Left ventricle myocardium inferior (tissue), 1 donor: ENCODE results near the gene EPB41L4A. TPM values are rescaled to one million over a fixed set of nuclear protein-coding genes. Genes with fewer than 3 reads are reported as not detected.
"Not testable (repeated sequence)": the region's sequence is repeated elsewhere in the genome, so short reads cannot be mapped to it uniquely, and the experiment has no call there.

Experiments used
- DNase-seq: peaks from one replicate; pipeline ENCODE4 v3.0.0-alpha.2; 2020
- H3K27ac ChIP-seq: fragments of 200-600 bp; replicated peaks from 2 replicates; pipeline ENCODE4 v1.8.0; 2021
- H3K27me3 ChIP-seq: fragments of 200-600 bp; 2 replicates; pipeline ENCODE4 v1.8.0; 2021; ENCODE audit warnings: low read depth
- H3K36me3 ChIP-seq: fragments of 200-600 bp; 2 replicates; pipeline ENCODE4 v1.8.0; 2021
- H3K4me1 ChIP-seq: fragments of 200-600 bp; 2 replicates; pipeline ENCODE4 v1.8.0; 2021
- H3K4me3 ChIP-seq: fragments of 200-600 bp; 2 replicates; pipeline ENCODE4 v1.8.0; 2021; ENCODE audit warnings: mild to moderate bottlenecking, moderate library complexity
- H3K9me3 ChIP-seq: fragments of 200-600 bp; replicated peaks from 2 replicates; pipeline ENCODE4 v1.8.0; 2021
- intact Hi-C: fragments of 100-400 bp; cut with micrococcal nuclease; formaldehyde crosslinking; loops from one replicate; pipeline ENCODE4 v1.11.0; 2022
- total RNA-seq: library from RNA; stranded (reverse); fragmentation: NEBNext Ultra II Directional; extraction: Animal tissue kit (Norgen Biotek cat#: 25700); gene quantifications from one replicate; pipeline ENCODE4 v1.2.1, GENCODE V29; 2021
- TF ChIP-seq, protein P1 (sequence below): fragments of 200-600 bp; IDR thresholded peaks from 2 replicates; pipeline ENCODE4 v1.8.0; 2021; ENCODE audit warnings: antibody characterized with exemption, mild to moderate bottlenecking, borderline replicate concordance
- donor health status: DM: no; HTN: yes; CAD: no; lungs with severe emphysema.

The EPB41L4A gene
- total RNA-seq, 1 donor from 2014 or later = 17.8 TPM

DNA sequence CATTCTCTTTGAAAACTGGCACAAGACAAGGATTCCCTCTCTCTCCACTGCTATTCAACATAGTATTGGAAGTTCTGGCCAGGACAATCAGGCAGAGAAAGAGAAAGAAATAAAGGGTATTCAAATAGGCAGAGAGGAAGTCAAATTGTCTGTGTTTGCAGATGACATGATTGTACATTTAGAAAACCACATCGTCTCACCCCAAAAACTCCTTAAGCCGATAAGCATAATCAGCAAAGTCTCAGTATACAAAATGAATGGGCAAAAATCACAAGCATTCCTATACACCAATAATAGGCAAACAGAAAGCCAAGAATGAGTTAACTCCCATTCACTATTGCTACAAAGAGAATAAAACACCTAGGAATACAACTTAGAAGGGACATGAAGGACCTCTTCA is 21.0 kb upstream of the EPB41L4A start:
- DNase-seq = no peak
- H3K9me3 ChIP-seq = peaks cover 26% of the 10 kb centered on the region
- intact Hi-C loops = no loop called here
- H3K4me3 ChIP-seq = no peak overlapping the region
- H3K27ac ChIP-seq = no peak overlapping the region
- H3K27me3 ChIP-seq = no peaks in the 10 kb centered on the region
- no peaks in the 10 kb centered on the region for H3K36me3 ChIP-seq
- TF ChIP-seq, protein P1, sequence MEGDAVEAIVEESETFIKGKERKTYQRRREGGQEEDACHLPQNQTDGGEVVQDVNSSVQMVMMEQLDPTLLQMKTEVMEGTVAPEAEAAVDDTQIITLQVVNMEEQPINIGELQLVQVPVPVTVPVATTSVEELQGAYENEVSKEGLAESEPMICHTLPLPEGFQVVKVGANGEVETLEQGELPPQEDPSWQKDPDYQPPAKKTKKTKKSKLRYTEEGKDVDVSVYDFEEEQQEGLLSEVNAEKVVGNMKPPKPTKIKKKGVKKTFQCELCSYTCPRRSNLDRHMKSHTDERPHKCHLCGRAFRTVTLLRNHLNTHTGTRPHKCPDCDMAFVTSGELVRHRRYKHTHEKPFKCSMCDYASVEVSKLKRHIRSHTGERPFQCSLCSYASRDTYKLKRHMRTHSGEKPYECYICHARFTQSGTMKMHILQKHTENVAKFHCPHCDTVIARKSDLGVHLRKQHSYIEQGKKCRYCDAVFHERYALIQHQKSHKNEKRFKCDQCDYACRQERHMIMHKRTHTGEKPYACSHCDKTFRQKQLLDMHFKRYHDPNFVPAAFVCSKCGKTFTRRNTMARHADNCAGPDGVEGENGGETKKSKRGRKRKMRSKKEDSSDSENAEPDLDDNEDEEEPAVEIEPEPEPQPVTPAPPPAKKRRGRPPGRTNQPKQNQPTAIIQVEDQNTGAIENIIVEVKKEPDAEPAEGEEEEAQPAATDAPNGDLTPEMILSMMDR = no peak
- no peaks in the 10 kb centered on the region for H3K4me1 ChIP-seq

DNA sequence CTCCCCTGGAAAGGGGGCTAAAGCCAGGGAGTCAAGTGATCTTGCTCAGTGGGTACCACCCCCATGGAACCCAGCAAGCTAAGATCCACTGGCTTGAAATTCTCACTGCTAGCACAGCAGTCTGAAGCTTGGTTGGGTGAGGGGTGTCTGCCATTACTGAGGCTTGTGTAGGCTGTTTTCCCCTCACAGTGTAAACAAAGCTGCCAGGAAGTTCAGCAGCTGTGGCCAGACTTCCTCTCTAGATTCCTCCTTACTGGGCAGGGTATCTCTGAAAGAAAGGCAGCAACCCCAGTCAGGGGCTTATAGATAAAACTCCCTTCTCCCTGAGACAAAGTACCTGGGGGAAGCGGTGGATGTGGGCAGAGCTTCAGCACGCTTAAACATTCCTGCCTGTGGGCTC is 17.1 kb upstream of the EPB41L4A start:
- no peak for DNase-seq
- TF ChIP-seq, protein P1 = no peak
- intact Hi-C loops = no loop called here
- Histone ChIP-seq H3K36me3 (no peaks in the 10 kb centered on the region), H3K27ac (no peak overlapping the region), H3K4me1 (no peaks in the 10 kb centered on the region), H3K27me3 (no peaks in the 10 kb centered on the region), H3K4me3 (no peak overlapping the region), H3K9me3 (peaks cover 18% of the 10 kb centered on the region)

DNA sequence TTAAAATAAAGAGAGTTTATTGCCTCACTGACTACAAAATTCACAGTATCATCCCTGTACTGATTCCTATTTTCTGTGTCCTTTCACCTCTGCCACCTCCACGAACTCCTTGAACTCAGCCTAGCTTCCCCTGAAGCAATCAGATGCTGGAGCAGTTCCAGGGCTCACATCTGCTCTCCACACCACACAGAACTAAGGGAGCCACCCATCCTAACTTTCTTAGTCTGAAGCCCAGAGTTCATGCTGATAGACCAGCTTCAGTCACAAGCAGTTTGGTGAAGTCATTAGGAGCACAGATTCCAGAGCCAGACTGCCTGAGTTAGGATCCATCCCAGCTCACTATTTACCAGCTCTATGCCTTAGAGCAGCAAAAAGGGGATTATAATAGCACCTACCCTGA is 15.6 kb upstream of the EPB41L4A start:
- H3K9me3 ChIP-seq = peaks cover 5% of the 10 kb centered on the region
- intact Hi-C loops = no loop called here
- TF ChIP-seq, protein P1 = no peak
- no peak for DNase-seq
- H3K36me3 ChIP-seq = no peaks in the 10 kb centered on the region
- no peaks in the 10 kb centered on the region for H3K4me1 ChIP-seq
- no peak overlapping the region for H3K27ac ChIP-seq
- H3K27me3 ChIP-seq = no peaks in the 10 kb centered on the region
- no peak overlapping the region for H3K4me3 ChIP-seq

DNA sequence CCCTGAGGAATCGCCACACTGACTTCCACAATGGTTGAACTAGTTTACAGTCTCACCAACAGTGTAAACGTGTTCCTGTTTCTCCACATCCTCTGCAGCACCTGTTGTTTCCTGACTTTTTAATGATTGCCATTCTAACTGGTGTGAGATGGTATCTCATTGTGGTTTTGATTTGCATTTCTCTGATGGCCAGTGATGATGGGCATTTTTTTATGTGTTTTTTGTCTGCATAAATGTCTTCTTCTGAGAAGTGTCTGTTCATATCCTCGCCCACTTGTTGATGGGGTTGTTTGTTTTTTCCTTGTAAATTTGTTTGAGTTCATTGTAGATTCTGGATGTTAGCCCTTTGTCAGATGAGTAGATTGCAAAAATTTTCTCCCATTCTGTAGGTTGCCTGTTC is 7.1 kb upstream of the EPB41L4A start:
- H3K9me3 ChIP-seq, intact Hi-C loops, H3K27ac ChIP-seq, H3K4me3 ChIP-seq, H3K27me3 ChIP-seq, H3K4me1 ChIP-seq, H3K36me3 ChIP-seq, DNase-seq: not testable (repeated sequence)

DNA sequence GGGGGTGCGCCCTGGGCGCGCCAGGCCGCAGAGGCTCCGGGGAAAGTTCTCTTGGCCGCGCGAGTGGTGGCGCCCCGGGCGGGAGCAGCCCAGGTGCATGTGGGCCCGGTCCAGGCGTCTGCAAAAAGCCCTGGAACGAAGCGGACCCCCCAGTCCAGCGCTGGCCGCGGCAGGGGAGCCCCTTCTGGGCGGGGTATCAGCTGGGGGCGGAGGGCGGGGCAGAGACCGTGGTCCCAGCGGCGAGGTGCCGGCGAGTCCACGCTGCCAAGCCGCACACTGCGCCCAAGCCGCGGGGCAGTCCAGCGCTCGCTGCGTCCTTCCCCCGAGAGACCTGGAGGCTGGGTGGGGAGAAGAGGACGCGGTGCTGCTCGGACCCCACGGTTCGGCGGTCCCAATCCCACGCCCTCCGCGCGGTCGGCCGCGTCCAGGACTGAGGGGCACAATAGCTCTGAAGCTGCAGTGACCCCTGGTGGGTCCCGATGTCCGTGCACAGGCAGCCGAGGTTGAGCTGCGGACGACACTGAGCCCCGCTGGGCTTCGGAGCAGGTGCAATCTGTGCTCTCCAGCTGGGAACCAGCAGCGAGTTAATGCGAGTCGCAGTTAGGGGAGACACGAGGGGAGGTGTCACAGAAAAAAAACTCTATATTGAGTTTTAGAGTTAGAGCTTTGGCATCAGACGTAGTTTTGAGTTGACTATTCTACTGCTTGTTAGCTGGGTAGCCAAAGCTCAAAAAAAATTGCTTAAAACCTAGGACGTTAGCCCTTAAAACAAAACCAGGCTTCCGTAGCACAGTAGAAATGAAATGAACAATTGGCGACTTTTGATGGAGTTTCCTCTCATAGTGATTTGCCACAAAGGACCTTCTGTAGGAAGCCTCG is 1.1 kb upstream of the EPB41L4A start:
- Histone ChIP-seq H3K9me3 (no peaks in the 10 kb centered on the region), H3K4me3 (peak overlapping the region; percentile 88), H3K27ac (peak overlapping the region; percentile 95), H3K27me3 (no peaks in the 10 kb centered on the region), H3K36me3 (no peaks in the 10 kb centered on the region), H3K4me1 (peaks cover 50% of the 10 kb centered on the region)
- intact Hi-C loops = loop anchor here (5.0 kb wide), 1 partner anchor 243 kb away; no protein-coding TSS in a partner anchor
- peak; percentile 89 for DNase-seq
- TF ChIP-seq, protein P1 = peak; percentile 97

DNA sequence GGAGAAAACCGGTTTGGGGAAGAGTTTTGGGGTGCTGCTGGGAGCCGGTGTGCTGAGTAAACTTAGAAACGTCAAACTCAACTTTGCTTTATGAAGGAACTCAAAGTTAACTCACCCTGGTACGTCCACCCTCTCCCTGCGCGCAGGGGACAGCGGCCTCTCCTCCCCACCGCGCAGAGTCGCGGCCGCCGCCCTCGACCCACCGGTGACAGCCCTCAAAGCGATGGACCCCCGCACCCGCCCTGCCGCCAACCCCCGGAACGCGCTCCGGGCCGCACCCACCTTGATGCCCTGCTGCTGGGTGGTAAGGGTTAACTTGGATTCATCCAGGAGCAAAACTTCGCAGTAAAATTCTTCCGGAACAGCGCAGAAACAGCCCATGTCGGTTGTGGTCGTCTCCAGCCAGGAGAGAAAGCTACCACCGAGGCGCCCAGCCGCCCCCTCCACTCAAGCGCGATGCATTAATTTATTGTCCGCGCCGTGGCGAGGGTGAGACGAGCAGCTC is 366 bp downstream of the EPB41L4A start:
- Histone ChIP-seq H3K27me3 (no peaks in the 10 kb centered on the region), H3K4me3 (peak overlapping the region; percentile 88), H3K27ac (peak overlapping the region; percentile 95), H3K4me1 (peaks cover 64% of the 10 kb centered on the region), H3K36me3 (no peaks in the 10 kb centered on the region), H3K9me3 (no peaks in the 10 kb centered on the region)
- peak; percentile 14 for DNase-seq
- TF ChIP-seq, protein P1 = no peak
- intact Hi-C loops = no loop called here
